Endothelial cell (in vitro differentiated cells): ENCODE measurements around the gene SEZ6. TPM values are rescaled to one million over a fixed set of nuclear protein-coding genes. Genes with fewer than 3 reads are reported as not detected.

Experiments
- DNase-seq: peaks from one replicate; pipeline ENCODE4 v3.0.0; 2021; ENCODE audit warnings: low spot score
- H3K27ac Mint-ChIP-seq: one replicate; pipeline ENCODE4 v1.8.0; 2021; ENCODE audit warnings: mixed read lengths, inconsistent platforms; ENCODE audit not compliant: unreplicated experiment
- H3K27me3 Mint-ChIP-seq: one replicate; pipeline ENCODE4 v1.8.0; 2021; ENCODE audit warnings: mild to moderate bottlenecking, moderate library complexity, mixed read lengths, inconsistent platforms; ENCODE audit not compliant: unreplicated experiment
- H3K36me3 Mint-ChIP-seq: one replicate; pipeline ENCODE4 v1.8.0; 2021; ENCODE audit warnings: mild to moderate bottlenecking, low read depth, mixed read lengths, inconsistent platforms; ENCODE audit not compliant: unreplicated experiment
- H3K4me1 Mint-ChIP-seq: one replicate; pipeline ENCODE4 v1.8.0; 2021; ENCODE audit warnings: mild to moderate bottlenecking, mixed read lengths, inconsistent platforms; ENCODE audit not compliant: unreplicated experiment
- H3K4me3 Mint-ChIP-seq: one replicate; pipeline ENCODE4 v1.8.0; 2021; ENCODE audit warnings: mild to moderate bottlenecking, mixed read lengths, inconsistent platforms; ENCODE audit not compliant: unreplicated experiment
- H3K9me3 Mint-ChIP-seq: one replicate; pipeline ENCODE4 v1.8.0; 2021; ENCODE audit warnings: mixed read lengths, inconsistent platforms; ENCODE audit not compliant: unreplicated experiment
- CTCF ChIP-seq: fragments of 200-600 bp; sonication (generic); IDR thresholded peaks from one replicate; pipeline ENCODE4 v1.5.0; 2021; ENCODE audit warnings: antibody characterized with exemption; ENCODE audit not compliant: unreplicated experiment
- total RNA-seq: library from RNA; stranded (reverse); fragmentation: NEBNext Ultra II Directional; extraction: Animal tissue kit (Norgen Biotek cat#: 25700); gene quantifications from one replicate; pipeline ENCODE4 v1.2.1, GENCODE V29; 2021; ENCODE audit not compliant: unreplicated experiment

The SEZ6 gene
- total RNA-seq, 1 donor from 2014 or later = 0.10 TPM

GRCh38 chr17:28985950-28986713, 19.7 kb downstream of the SEZ6 start:
- no peak overlapping the region for H3K4me3 Mint-ChIP-seq
- no peak for DNase-seq
- peaks cover 17% of the 10 kb centered on the region for H3K27me3 Mint-ChIP-seq
- no peak for TF ChIP-seq CTCF
- H3K36me3 Mint-ChIP-seq = no peaks in the 10 kb centered on the region
- H3K27ac Mint-ChIP-seq = no peak overlapping the region
- H3K9me3 Mint-ChIP-seq = no peaks in the 10 kb centered on the region
- H3K4me1 Mint-ChIP-seq = peaks cover 22% of the 10 kb centered on the region

GRCh38 chr17:28983286-28984230, 22.3 kb downstream of the SEZ6 start:
- H3K4me3 Mint-ChIP-seq = no peak overlapping the region
- H3K27ac Mint-ChIP-seq = peak overlapping the region; percentile 20
- peaks cover 22% of the 10 kb centered on the region for H3K4me1 Mint-ChIP-seq
- no peaks in the 10 kb centered on the region for H3K9me3 Mint-ChIP-seq
- no peak for DNase-seq
- no peak for TF ChIP-seq CTCF
- no peaks in the 10 kb centered on the region for H3K36me3 Mint-ChIP-seq
- peaks cover 17% of the 10 kb centered on the region for H3K27me3 Mint-ChIP-seq

- Mint-ChIP-seq H3K27ac (no peak overlapping the region), H3K4me1 (peaks cover 22% of the 10 kb centered on the region)
- no peak for DNase-seq
These were observed 23.6 kb downstream of the SEZ6 start for GRCh38 chr17:28982131-28982793.

GRCh38 chr17:28978356-28978964, 27.4 kb downstream of the SEZ6 start:
- Mint-ChIP-seq H3K27me3 (peaks cover 18% of the 10 kb centered on the region), H3K4me1 (peaks cover 25% of the 10 kb centered on the region), H3K27ac (no peak overlapping the region), H3K4me3 (no peak overlapping the region), H3K9me3 (no peaks in the 10 kb centered on the region), H3K36me3 (peaks cover 7% of the 10 kb centered on the region)
- no peak for DNase-seq
- no peak for TF ChIP-seq CTCF

More at GRCh38 chr17:28982131-28982793, 23.6 kb downstream of the SEZ6 start:
- H3K36me3 Mint-ChIP-seq = no peaks in the 10 kb centered on the region
- H3K4me3 Mint-ChIP-seq = no peak overlapping the region
- H3K9me3 Mint-ChIP-seq = no peaks in the 10 kb centered on the region
- no peak for TF ChIP-seq CTCF
- peaks cover 17% of the 10 kb centered on the region for H3K27me3 Mint-ChIP-seq
